ENCODE results near the gene TDP2. TPM values are rescaled to one million over a fixed set of nuclear protein-coding genes. Genes with fewer than 3 reads are reported as not detected.

The TDP2 gene, protein sequence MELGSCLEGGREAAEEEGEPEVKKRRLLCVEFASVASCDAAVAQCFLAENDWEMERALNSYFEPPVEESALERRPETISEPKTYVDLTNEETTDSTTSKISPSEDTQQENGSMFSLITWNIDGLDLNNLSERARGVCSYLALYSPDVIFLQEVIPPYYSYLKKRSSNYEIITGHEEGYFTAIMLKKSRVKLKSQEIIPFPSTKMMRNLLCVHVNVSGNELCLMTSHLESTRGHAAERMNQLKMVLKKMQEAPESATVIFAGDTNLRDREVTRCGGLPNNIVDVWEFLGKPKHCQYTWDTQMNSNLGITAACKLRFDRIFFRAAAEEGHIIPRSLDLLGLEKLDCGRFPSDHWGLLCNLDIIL
- 36.3 and 46.6 TPM in 2 replicates for polyA plus RNA-seq (2011; rRNA removed)
- 19.9 and 21.2 TPM in 2 replicates for polyA minus RNA-seq (2011; rRNA and poly(A)+ RNA removed)

GRCh38 chr6:24666641-24667377 lies at the start of gene TDP2, which contains the start of gene ACOT13:
Gene TDP2 (minus strand): TSS chr6:24666899. CDS start chr6:24666862, 37 bp downstream.
Gene ACOT13 (plus strand): TSS chr6:24667077. CDS start chr6:24667264, 187 bp downstream.
- DNase-seq (ENCODE audit: low read depth, low spot score) = peak; percentile 93
- peak within 1 kb of the TSS; percentile 99 for H3K4me3 ChIP-seq (ENCODE audit: low read depth, low read length)
- ChIA-PET CTCF (interaction anchor here (0.7 to 1.5 kb wide), 12 partner anchors 9 to 108 kb away, joined by 3 to 8 read pairs (median 3); partner anchors contain the start of gene GMNN), POLR2A (no interaction called here)
- H3K27me3 ChIP-seq (ENCODE audit: control insufficient read depth, insufficient read depth, low read length) = no peaks in the 10 kb centered on the region
- peak within 1 kb of the TSS; percentile 97 for H3K27ac ChIP-seq (ENCODE audit: low read depth, low read length)
- TF ChIP-seq, protein P1, sequence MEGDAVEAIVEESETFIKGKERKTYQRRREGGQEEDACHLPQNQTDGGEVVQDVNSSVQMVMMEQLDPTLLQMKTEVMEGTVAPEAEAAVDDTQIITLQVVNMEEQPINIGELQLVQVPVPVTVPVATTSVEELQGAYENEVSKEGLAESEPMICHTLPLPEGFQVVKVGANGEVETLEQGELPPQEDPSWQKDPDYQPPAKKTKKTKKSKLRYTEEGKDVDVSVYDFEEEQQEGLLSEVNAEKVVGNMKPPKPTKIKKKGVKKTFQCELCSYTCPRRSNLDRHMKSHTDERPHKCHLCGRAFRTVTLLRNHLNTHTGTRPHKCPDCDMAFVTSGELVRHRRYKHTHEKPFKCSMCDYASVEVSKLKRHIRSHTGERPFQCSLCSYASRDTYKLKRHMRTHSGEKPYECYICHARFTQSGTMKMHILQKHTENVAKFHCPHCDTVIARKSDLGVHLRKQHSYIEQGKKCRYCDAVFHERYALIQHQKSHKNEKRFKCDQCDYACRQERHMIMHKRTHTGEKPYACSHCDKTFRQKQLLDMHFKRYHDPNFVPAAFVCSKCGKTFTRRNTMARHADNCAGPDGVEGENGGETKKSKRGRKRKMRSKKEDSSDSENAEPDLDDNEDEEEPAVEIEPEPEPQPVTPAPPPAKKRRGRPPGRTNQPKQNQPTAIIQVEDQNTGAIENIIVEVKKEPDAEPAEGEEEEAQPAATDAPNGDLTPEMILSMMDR (IDR thresholded peaks at IDR 0.05; ENCODE audit: low read depth, low read length) = peak; percentile 64
- peaks cover 3% of the 10 kb centered on the region; the same call in 1 of the 2 replicates for H3K9me3 ChIP-seq (ENCODE audit: control insufficient read depth, insufficient read depth, low read length)

- no peaks in the 10 kb centered on the region for H3K27me3 ChIP-seq (ENCODE audit: control insufficient read depth, insufficient read depth, low read length)
- POLR2A ChIA-PET = interaction anchor here (0.6 to 0.7 kb wide), 3 partner anchors 9 to 267 kb away, joined by 3 to 5 read pairs (median 3); no protein-coding TSS in a partner anchor
- H3K27ac ChIP-seq (ENCODE audit: low read depth, low read length) = no peak overlapping the region
- no peak for DNase-seq (ENCODE audit: low read depth, low spot score)
- TF ChIP-seq, protein P1 (IDR thresholded peaks at IDR 0.05; ENCODE audit: low read depth, low read length) = no peak
- H3K4me3 ChIP-seq (ENCODE audit: low read depth, low read length) = no peak overlapping the region
- CTCF ChIA-PET = interaction anchor here (0.5 to 1.1 kb wide), 4 partner anchors 7 to 432 kb away, joined by 3 to 4 read pairs (median 3); no protein-coding TSS in a partner anchor
- H3K9me3 ChIP-seq (ENCODE audit: control insufficient read depth, insufficient read depth, low read length) = no peaks in the 10 kb centered on the region
Observed at GRCh38 chr6:24710519-24711303, 44.0 kb upstream of the TDP2 start.

- no peak for DNase-seq (ENCODE audit: low read depth, low spot score)
- POLR2A ChIA-PET = interaction anchor here (0.7 kb wide), 1 partner anchor 12 kb away, joined by 4 read pairs; no protein-coding TSS in a partner anchor
- Histone ChIP-seq H3K9me3 (ENCODE audit: control insufficient read depth, insufficient read depth, low read length) (no peaks in the 10 kb centered on the region), H3K27ac (ENCODE audit: low read depth, low read length) (no peak overlapping the region), H3K27me3 (ENCODE audit: control insufficient read depth, insufficient read depth, low read length) (no peaks in the 10 kb centered on the region), H3K4me3 (ENCODE audit: low read depth, low read length) (no peak overlapping the region)
- TF ChIP-seq, protein P1 (IDR thresholded peaks at IDR 0.05; ENCODE audit: low read depth, low read length) = no peak
- CTCF ChIA-PET = interaction anchor here (0.9 to 1.1 kb wide), 3 partner anchors 9 to 127 kb away, joined by 3 read pairs; no protein-coding TSS in a partner anchor
Observed at GRCh38 chr6:24709014-24709711, 42.5 kb upstream of the TDP2 start.

GRCh38 chr6:24708612-24709011 lies 41.9 kb upstream of the TDP2 start:
- DNase-seq (ENCODE audit: low read depth, low spot score) = no peak
- Histone ChIP-seq H3K9me3 (ENCODE audit: control insufficient read depth, insufficient read depth, low read length) (no peaks in the 10 kb centered on the region), H3K27me3 (ENCODE audit: control insufficient read depth, insufficient read depth, low read length) (no peaks in the 10 kb centered on the region), H3K4me3 (ENCODE audit: low read depth, low read length) (no peak overlapping the region), H3K27ac (ENCODE audit: low read depth, low read length) (no peak overlapping the region)
- TF ChIP-seq, protein P1 (IDR thresholded peaks at IDR 0.05; ENCODE audit: low read depth, low read length) = no peak
- ChIA-PET CTCF (interaction anchor here (0.9 kb wide), 2 partner anchors 125 to 127 kb away, joined by 3 read pairs; no protein-coding TSS in a partner anchor), POLR2A (interaction anchor here (0.8 kb wide), 1 partner anchor 156 kb away, joined by 3 read pairs; no protein-coding TSS in a partner anchor)
